Fibroblast of gingiva (primary cell): Measurements from ENCODE around the gene SMIM10L2A.
"Not testable (repeated sequence)": the region's sequence is repeated elsewhere in the genome, so short reads cannot be mapped to it uniquely, and the experiment has no call there.

Experiments
- DNase-seq: peaks from one replicate; pipeline ENCODE4 v3.0.0-alpha.2; 2011; ENCODE audit warnings: low read depth

Gene SMIM10L2A

GRCh38 chrX:135421932-135422809 is at the start of gene SMIM10L2A:
Gene SMIM10L2A, plus strand, starts transcription at chrX:135421944. Its CDS starts 188 bp downstream, at chrX:135422132.
- DNase-seq = no peak

DNA sequence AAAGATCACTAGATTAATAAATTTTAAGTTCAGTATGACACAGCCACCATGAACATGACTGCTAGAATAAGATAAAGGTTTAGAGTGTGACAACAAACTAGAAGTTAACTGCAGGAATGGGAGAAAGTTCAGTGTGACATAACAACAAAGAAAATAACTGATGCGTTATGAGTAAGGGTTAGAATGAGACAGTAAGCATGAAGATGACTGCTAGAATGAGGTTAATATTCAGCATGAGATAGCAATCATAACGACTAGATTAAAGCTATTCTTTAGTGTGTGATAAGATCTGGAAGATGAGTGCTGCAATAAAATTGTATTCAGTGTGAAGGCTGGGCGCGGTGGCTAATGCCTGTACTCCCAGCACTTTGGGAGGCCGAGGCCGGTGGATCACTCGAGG is 48.4 kb upstream of the SMIM10L2A start:
- no peak for DNase-seq

- DNase-seq = no peak
Observed at GRCh38 chrX:135382260-135382659, 39.5 kb upstream of the SMIM10L2A start.

DNA sequence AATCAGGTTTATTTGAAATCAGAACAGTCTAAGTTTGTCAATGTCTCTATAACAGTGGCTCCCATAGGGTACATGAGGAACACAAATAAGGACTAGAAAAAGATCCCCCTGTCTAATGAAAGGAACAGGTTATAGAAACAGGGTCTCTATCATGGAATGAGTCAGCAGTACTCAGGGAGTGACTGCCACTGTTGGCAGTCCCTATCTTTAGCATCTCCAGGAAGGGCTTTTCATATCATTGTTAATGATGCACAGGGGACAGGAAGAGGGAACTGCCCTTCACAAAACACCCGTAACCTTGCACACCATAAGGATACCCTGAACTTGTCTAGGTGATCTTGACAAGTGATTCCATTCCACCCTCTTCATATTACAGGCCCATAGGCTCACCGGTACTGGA is 38.5 kb upstream of the SMIM10L2A start:
- DNase-seq = no peak

- no peak for DNase-seq
Observed at GRCh38 chrX:135384161-135384836, 37.4 kb upstream of the SMIM10L2A start.

GRCh38 chrX:135388841-135389240 is 32.9 kb upstream of the SMIM10L2A start:
- no peak for DNase-seq

DNA sequence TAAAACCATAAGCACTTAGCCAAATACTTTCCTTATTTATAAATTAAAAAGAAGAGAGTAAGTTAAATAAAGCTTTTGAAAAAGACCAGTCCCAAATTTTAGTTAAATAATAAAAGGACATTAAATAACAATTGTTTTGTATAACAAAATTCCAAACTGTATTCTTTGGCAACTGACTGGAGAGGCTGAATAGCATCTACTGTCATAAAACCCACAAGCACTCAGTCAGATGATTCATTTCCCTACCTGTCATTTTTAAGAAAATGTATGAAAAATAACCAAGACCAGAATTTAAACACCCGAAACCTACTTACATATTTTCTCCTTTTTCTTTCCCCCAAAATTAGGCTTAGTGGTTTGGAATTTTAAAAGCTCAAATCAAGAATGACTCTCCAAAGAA is 32.5 kb upstream of the SMIM10L2A start:
- no peak for DNase-seq

- DNase-seq = no peak
Observed at GRCh38 chrX:135389717-135390116, 32.0 kb upstream of the SMIM10L2A start.

GRCh38 chrX:135391734-135392133 is 30.0 kb upstream of the SMIM10L2A start:
- no peak for DNase-seq

GRCh38 chrX:135393051-135393450 is 28.7 kb upstream of the SMIM10L2A start:
- DNase-seq = no peak

GRCh38 chrX:135395064-135395463 is 26.7 kb upstream of the SMIM10L2A start:
- DNase-seq = no peak

- peak; percentile 10 for DNase-seq
Observed at GRCh38 chrX:135396109-135396508, 25.6 kb upstream of the SMIM10L2A start.

GRCh38 chrX:135396566-135396965 is 25.2 kb upstream of the SMIM10L2A start:
- DNase-seq = no peak

- DNase-seq = no peak
Observed at GRCh38 chrX:135397652-135398051, 24.1 kb upstream of the SMIM10L2A start.

GRCh38 chrX:135403374-135403773 is 18.4 kb upstream of the SMIM10L2A start:
- no peak for DNase-seq

GRCh38 chrX:135406428-135406827 is 15.3 kb upstream of the SMIM10L2A start:
- not testable (repeated sequence) for DNase-seq

- no peak for DNase-seq
Observed at GRCh38 chrX:135408794-135409193, 12.9 kb upstream of the SMIM10L2A start.

DNA sequence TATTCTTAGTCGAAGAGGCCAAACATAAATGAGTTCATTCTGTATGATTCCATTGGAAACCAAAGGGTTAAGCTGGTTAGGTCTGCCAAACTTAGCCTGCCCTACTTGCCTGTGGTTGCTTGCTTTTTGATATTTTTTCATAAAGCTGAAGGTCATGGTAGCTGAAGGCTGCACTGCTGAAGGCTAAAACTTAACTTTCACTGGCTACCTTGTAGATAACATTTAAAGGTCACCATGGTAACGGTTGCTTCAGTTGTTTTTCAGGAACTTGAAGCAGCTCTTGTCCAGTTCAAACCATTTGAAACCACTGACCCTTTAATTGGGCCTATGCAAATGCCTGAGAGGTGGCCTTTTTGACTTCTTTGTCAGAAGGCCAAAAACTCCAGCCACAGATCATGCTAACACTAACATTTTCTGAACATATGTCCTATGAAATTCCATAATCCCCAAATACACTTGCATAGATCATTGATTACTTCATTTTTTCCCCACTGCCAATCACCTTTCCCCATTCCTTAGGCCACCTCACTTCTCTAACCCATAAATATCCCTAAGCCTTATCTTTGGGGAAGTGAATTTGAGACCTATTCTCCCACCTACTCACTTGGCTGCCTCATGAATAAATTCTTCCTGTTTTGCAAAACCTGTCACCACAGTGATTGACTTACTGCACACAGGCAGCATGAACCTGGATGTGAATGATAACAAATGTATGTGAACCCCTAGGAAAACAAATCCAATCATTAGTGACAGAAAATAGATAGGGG is 10.7 kb upstream of the SMIM10L2A start:
- DNase-seq = no peak

DNA sequence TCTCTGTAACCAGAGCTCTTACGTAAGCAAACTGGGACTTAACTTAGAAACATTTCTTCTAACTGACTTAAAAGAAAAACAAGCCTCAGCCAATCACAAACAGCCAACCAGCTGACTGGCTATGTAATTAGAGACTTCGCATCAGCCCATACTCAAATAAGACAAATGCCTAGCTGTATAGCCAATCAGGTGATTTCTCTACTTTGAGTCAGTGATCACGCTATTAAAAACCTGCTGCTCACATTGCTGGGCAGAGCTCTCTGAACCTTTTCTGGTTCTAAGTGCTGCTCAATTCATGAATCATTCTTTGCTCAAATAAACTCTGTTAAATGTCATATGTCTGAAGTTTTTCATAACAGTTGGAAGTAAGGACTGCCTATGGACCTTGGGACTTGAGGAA is 9.9 kb upstream of the SMIM10L2A start:
- DNase-seq = no peak

GRCh38 chrX:135416546-135416945 is 5.2 kb upstream of the SMIM10L2A start:
- no peak for DNase-seq

DNA sequence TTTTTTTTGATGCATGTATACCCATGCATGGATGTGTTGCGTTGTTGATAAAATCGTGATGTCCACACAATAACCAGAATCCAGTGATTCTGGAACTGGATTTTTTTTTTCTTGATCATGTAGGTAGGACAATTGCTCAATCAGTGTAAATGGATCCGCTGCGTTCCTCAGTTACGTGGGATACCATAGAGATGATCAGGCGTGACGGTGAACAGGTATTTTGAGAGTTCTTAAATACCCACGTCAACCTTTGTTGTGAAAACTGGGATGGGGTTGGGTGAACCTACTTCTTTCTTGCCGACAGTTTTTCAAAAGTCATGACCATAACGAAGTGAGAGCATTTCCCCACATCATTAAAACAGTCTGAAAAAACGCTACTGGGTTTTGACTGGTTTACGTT is 913 bp upstream of the SMIM10L2A start:
- no peak for DNase-seq

- DNase-seq = peak; percentile 38
Observed at GRCh38 chrX:135421537-135421931, 210 bp upstream of the SMIM10L2A start.

GRCh38 chrX:135422810-135423168 is 1.0 kb downstream of the SMIM10L2A start:
- not testable (repeated sequence) for DNase-seq
